HUES6 (cell line): ENCODE results near the gene C1orf122.

Source experiments
- H3K27ac ChIP-seq: 2 replicates; pipeline ENCODE4 v1.7.0; 2013; ENCODE audit warnings: low read depth, mild to moderate bottlenecking, low read length, inconsistent platforms
- H3K27me3 ChIP-seq: 2 replicates; pipeline ENCODE4 v1.6.1; 2013; ENCODE audit warnings: low read length; ENCODE audit not compliant: control insufficient read depth, insufficient read depth
- H3K36me3 ChIP-seq: 2 replicates; pipeline ENCODE4 v1.6.1; 2013; ENCODE audit warnings: low read length; ENCODE audit not compliant: control insufficient read depth, insufficient read depth
- H3K4me1 ChIP-seq: 2 replicates; pipeline ENCODE4 v1.6.1; 2013; ENCODE audit warnings: low read length; ENCODE audit not compliant: control insufficient read depth, insufficient read depth
- H3K4me3 ChIP-seq: 2 replicates; pipeline ENCODE4 v1.5.1; 2013; ENCODE audit warnings: low read depth, low read length
- H3K9ac ChIP-seq: one replicate; pipeline ENCODE4 v1.6.1; 2013; ENCODE audit warnings: mild to moderate bottlenecking, low read length
- H3K9me3 ChIP-seq: 2 replicates; pipeline ENCODE4 v1.6.1; 2013; ENCODE audit warnings: low read depth, low read length; ENCODE audit not compliant: control insufficient read depth, insufficient read depth

Gene C1orf122

GRCh38 chr1:37849480-37849879 lies 41.9 kb downstream of the C1orf122 start:
- no peak overlapping the region for H3K27ac ChIP-seq
- no peak overlapping the region for H3K9ac ChIP-seq
- no peak overlapping the region for H3K4me3 ChIP-seq
- no peaks in the 10 kb centered on the region for H3K27me3 ChIP-seq
- no peaks in the 10 kb centered on the region for H3K4me1 ChIP-seq
- H3K9me3 ChIP-seq: no peaks in the 10 kb centered on the region
- H3K36me3 ChIP-seq: 0 out of 2 replicates have a peak, but pooled peaks cover 2% of the 10 kb centered on the region

- Histone ChIP-seq H3K9me3 (no peaks in the 10 kb centered on the region), H3K4me1 (no peaks in the 10 kb centered on the region), H3K27me3 (no peaks in the 10 kb centered on the region), H3K27ac (no peak overlapping the region), H3K9ac (no peak overlapping the region), H3K4me3 (no peak overlapping the region), H3K36me3 (peaks cover 7% of the 10 kb centered on the region; the same call in 1 of the 2 replicates)
Observed at GRCh38 chr1:37850352-37850955, 42.9 kb downstream of the C1orf122 start.

DNA sequence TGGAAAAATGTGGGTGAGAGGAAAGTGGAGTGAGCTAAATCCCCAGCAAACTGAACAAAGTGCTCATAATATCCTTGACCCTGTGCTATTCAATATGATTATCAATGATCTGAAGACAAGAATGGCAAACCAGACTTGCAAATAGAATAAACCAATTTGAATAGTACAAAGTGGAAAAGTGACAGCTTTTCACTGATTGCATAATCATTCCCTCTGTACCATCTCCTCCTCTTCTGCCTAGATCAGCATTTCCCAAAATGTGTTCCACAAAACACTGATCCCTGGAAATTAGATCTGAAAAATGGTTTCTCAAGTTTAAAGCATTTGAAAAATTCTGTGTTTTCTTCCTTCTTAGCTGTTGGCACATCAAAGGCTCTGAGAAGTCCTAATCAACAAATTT lies 43.7 kb downstream of the C1orf122 start:
- H3K27ac ChIP-seq: no peak overlapping the region
- H3K36me3 ChIP-seq: peaks cover 7% of the 10 kb centered on the region; the same call in 1 of the 2 replicates
- H3K27me3 ChIP-seq: no peaks in the 10 kb centered on the region
- no peaks in the 10 kb centered on the region for H3K9me3 ChIP-seq
- H3K4me3 ChIP-seq: no peak overlapping the region
- H3K9ac ChIP-seq: no peak overlapping the region
- H3K4me1 ChIP-seq: no peaks in the 10 kb centered on the region

DNA sequence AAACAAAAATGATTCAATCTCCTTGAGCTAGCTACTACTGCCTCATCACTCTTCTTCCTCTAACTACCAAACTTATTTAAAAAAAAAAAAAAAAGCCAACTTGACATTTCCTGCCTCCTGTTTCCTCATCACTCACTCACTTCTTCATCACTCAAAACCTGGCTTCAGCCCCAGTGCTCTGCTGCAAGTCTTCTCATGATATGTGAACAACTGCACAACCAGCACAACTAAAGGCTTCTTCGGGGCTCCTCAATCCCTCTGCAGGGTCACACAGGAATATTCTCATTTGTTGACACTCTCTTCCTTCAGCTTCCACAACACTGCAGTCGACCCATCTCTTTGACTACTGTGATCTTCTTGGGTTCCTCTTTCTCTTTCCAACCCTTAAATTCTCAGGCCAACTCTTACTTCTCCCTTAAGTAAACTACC lies 44.2 kb downstream of the C1orf122 start:
- Histone ChIP-seq H3K9ac (no peak overlapping the region), H3K9me3 (no peaks in the 10 kb centered on the region), H3K27me3 (no peaks in the 10 kb centered on the region), H3K4me3 (no peak overlapping the region), H3K36me3 (peaks cover 7% of the 10 kb centered on the region; the same call in 1 of the 2 replicates), H3K27ac (no peak overlapping the region), H3K4me1 (no peaks in the 10 kb centered on the region)

GRCh38 chr1:37853157-37853556 lies 45.6 kb downstream of the C1orf122 start:
- Histone ChIP-seq H3K9me3 (no peaks in the 10 kb centered on the region), H3K36me3 (peaks cover 14% of the 10 kb centered on the region), H3K27me3 (no peaks in the 10 kb centered on the region), H3K27ac (no peak overlapping the region), H3K9ac (no peak overlapping the region), H3K4me3 (no peak overlapping the region), H3K4me1 (no peaks in the 10 kb centered on the region)

- H3K27me3 ChIP-seq: no peaks in the 10 kb centered on the region
- no peak overlapping the region for H3K9ac ChIP-seq
- peaks cover 13% of the 10 kb centered on the region for H3K36me3 ChIP-seq
- peaks cover 4% of the 10 kb centered on the region for H3K4me1 ChIP-seq
- H3K9me3 ChIP-seq: no peaks in the 10 kb centered on the region
- no peak overlapping the region for H3K27ac ChIP-seq
- H3K4me3 ChIP-seq: no peak overlapping the region
Observed at GRCh38 chr1:37854406-37854805, 46.8 kb downstream of the C1orf122 start.
